Stimulated activated CD4-positive, alpha-beta T cell treated with anti-CD3 and anti-CD28 coated beads, Interleukin-4, amount 100 ng/mL, for 48 hours (primary cell): ENCODE data around the gene CAMKV.
A peak's percentile ranks its signal among the peaks of the same experiment; 100 is the strongest.

Source experiments
- DNase-seq, 2 donors: peaks; one replicate each; pipeline ENCODE4 v3.0.0-alpha.2; 2020; ENCODE audit warnings: low read depth in 2 of 2

The CAMKV gene

DNA sequence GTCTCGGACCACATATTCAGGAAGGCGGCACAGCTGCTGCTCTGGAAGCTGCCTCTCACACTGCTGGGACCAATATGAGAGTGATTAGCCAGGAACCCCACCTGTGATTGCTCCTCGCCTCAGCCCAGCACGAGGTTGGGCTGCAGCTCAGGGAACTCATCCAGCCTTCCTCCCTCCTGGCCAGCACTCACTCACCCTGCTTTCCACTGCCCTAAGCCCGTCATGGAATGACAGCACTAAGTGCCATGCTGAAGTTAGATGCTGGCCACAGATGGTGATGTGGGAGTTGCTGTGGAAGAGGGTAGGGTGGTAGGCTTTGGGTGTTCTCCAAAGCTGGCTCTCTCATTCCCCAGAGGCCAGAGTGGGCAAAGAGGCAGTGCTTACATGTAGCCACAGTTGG is 26.6 kb upstream of the CAMKV start:
- no peak for DNase-seq

DNA sequence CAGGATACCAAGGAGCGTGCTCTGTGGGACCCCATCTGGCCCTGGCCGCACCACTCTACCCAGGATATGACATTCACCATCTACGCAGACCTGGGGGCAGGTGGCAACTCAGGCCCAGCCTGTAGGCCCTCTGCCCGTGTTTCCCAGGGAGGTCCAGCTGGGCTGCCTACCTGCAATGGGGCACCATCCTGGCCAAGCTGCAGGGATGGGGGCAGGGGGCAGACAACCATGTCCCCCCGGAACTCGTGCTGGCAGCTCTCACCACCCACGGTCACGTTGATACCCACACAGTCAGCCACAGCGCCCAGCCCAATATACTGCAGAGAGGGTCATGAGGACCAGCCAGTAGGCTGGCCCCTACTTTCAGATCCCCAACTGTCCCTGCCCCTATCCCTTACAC is 26.1 kb upstream of the CAMKV start:
- DNase-seq = no peak

DNA sequence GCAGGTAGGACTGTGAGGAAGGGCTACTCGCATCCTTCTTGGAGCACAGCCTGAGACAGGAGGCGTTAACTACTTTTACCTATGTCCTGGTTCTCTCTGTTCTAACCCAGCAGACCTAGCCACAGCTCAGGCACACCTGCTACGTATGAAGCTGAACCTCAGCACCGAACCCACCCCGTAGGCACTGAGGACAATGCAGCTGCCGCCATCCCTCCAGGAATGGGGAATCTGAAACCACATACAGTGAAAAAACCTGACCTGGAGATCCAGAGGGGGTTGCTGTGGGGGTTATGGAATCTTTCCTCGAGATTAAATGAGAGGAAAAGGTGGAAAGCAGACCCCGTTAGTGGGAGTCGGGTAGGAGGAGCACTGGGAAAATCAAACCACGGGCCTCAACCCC is 19.6 kb upstream of the CAMKV start:
- no peak for DNase-seq

DNA sequence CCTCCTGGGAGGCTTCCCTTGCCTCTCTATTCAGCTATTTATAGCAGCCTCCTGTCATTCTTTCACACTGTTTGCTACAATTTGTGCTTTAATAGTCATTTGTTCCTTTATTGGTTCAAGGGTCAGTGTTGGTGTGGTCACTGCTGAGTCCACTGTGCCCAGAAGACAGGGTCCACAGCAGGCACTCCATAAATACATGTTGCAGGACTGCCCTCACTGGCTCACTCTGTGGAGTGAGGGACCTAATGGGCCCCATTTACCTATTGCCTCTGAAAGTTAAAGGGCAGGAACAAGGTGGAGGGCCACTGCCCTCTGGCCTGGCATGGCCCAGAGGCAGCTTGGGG is 17.2 kb upstream of the CAMKV start:
- DNase-seq = no peak

DNA sequence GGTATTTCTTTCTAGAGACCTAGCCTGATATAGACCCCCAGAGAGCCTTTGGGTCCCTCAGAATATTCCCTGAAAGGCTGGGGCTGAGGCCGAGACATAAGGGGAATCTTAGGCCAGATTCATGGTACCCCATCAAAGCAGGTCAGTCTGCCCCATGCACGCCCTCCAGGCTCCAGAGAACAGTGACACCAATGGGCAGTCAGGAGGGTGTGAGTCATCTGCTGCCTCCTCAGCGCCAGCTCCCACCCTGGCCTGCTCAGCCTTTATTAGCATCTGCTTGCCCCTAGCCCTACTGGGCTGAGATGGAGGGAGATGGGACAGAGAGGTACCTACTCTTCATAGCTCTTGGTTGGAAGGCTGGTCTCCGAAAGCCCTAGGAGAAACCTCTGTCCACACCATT is 14.3 kb upstream of the CAMKV start:
- DNase-seq = no peak

DNA sequence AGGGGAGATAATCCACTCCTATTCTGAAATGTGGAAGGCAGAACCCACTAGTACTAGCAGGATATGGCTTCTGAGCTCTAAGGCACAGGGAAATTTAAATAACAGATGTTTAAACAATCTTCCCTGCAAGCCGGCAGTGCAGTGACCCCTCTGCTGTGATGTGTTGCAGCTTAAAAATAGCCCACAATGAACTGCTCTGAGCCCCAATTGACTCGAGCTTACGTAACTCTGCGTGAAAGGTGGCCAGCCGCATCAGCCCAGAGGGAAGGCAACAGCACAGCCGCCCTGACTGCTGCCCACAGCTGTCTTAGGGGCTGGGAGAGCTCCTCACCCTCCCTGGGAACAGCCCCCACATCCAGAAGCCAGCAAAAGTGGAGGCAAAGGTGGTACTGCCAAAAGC is 12.5 kb upstream of the CAMKV start:
- DNase-seq = no peak

DNA sequence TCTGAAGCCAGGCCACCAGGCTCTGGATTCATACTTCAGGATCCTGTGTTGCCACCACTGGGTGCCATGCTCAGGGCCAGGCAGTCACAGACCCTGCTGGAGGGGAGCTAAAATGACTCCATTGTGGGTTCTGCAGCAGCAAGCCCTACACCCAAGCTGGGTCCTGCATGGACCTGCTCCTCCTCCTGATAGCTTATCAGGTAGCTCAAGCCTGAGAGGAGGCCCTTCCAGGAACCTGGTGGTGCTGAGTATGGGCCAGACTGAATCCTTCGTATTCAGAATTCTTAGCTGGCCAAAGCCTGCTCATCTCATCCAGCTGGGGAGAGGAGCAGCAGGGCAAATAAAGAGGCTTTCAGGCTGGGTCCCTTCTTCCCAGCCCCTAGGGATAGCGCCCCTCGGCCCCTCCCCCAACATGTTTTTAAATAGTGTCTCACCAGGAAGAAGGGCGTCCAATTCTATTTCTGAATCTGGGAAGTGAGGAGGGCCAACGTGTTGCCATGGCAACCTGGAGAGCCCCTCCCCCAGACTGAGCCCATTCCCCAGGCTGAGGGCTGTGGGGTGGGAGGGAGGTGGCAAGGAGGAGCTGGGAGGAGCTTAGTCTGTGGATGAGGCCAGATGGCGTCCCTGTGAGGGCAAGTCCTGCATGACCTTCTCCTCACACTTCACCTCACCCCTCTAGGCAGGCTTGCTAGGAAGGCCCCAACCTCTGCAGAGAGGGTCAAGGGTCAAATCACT is 11.0 kb upstream of the CAMKV start:
- no peak for DNase-seq

DNA sequence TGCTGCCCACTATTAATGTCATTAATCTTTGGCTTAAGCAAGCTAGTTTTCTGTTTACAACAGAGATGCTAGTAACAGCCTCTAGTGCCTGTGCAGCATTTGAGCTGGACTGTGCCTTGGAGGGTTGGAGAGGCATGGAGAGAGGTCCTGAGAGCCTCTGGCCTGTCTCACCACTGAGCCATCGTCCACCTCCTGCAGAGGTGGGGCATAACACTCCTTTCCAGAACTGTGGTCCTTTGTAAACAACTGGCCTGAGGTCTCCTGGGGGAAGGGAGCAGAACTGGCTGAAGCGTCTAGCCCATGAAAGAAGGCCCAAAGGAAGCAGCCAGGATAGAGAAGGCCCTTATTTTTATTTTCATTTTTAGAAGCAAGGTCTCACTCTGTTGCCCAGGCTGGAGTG is 10.0 kb upstream of the CAMKV start:
- no peak for DNase-seq

DNA sequence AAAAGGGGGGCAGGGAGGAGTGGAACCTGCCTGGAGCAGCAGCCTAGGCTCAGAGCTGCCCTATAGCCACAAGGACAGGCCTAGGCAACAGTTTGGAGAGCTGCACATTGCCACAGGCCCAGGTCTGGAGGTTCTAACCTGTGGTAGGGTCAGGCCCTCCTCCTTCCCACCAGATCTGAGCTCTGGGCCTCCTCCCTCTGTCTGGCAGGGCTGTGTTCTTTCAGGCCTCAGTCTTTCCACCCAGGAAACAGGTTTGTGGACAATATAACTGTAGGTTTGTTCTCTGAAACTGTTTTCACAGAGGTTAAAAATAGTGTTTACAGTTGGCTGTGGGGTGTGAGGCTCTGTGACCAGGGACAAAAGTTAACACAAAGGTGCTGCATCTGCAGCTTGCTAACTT is 9.0 kb upstream of the CAMKV start:
- DNase-seq = no peak

DNA sequence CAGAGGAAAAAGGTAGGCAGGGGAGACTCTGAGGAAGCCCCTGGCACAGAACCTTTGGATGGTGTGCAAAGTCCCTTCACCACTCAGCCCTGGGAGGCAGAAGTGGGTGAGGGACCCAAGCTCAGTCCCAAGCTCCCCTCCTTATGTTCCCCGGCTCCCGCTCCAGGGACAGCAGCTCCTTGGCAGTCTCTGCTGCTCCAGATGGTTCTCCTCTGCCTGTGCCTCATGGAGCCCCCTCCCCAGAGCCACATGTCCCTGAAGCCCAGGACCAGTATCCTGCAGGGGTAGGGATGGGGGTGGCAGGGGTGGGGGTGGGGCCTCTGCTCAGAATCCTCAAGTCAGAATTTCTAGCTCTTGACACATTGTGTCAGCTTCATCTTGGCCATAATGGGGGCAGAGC is 8.0 kb upstream of the CAMKV start:
- DNase-seq = no peak

DNA sequence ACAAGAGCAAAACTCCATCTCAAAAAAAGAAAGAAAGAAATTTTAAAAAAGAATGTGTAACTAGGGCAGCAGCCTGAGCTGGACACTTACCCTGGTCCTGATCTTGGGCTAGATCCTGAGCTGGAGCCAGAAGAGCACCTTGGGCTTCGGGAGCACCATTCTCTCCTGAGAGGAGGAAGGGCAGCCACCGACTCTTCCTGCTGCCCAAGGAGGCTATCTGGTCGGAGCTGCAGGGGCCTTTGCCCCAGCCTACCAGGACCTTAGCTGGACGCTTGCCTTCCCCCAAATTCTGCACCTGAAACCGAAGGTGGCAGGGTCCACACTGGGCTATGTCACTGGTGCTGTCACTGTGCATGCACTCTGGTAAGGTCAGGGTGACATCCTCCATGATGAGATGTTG is 6.9 kb upstream of the CAMKV start:
- no peak for DNase-seq

DNA sequence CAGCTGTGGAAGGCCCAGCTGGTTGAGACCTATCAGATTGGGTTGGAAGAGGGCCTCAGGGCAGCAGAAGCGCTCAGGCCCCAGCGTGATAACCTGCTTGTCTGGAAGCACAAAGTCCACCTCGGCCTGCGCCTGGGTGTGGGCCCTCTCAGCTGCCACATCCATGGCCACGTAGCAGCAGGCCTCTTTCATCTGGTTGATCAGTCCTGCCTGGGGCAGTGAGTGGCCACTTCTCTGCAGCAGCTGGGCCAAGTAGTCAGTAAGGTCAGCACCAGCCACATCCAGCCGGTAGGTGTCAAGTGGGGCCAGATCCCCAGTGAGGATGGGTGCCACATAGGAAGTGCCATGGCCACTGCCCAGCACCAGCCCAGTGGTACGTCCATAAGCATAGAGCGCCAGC is 3.9 kb upstream of the CAMKV start:
- no peak for DNase-seq

DNA sequence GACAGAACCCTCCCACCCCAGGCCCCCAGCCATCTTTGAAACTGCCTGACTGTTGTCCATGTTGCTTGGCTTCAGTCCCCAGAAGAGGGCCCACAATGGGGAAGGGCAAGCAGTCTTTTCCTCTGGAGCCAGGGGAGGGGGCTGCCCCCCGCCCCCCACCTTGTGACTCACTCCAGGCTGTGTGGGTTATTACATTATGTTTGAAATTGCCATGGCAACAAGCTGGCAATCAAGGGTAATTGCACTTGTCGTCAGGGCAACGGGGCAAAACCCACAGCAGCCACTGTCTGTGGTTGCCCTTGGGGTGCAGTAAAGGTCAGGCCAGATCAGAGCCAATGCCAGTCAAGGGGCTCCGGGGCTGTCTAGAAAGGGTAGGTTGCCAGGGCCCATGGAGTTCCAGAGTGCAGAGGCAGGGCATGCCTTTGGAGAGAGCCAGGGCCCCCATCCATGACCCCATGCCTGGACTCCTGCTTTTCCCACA is 3.1 kb upstream of the CAMKV start:
- DNase-seq = peak in 1 of 2 donors; percentile 8

DNA sequence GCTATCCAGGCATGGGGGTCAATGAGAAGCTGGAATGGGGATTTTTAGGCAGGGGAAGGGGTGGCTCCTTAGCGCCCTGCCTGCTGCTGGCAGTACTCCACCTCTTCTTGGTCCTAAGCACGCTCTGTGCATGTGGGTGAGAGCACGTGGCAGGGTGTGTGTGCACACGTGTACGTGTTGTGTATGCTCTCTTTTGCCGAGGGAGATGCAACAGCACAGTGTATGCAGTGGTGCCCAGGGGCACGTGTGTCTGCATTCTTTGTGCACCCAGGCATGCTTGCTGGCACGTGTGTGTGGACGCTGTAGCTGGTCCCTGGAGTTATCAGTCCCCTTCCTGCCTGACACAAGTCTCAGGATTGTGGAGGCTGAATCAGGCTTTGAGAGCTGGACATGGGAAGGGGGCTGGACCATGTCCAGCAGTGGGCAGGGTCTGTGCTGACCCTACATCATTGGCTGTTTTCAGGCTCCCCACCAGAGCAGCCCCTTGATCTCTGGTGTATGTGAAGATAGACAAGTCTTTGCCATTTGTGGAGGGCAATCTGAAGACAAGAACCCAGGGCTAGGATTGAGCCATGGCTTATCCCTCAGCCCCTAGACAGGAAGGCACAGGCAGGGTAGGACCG is 1.9 kb upstream of the CAMKV start:
- no peak for DNase-seq

DNA sequence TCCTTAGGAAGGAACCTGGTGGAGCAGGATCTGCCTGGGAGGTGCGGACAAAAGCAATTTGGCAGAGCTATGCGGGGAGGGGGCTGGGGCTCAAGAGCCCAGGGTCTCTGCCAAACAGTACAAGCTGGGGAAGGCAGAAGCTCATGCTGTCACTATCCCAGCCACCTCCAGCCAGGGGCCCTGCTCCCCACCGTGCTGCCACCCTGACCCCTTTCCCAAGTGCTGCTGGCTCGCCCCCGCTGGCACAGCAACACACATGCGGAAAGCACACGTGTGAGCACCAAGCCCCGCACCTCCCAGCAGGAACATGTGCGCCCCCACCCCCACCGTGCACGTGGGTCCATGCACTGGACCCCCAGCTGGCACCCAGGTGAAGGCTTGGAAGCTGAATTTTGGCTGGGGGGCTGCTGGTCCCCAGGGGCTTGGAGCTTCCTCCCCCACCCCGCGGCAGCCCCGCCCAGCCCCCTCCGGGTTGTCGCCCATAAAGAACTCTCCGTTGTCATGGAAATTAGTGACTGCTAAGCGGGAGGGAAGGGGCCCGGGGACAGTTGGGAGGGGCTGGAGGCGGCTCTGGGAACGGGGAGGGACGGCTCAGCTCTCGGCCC is 742 bp downstream of the CAMKV start:
- DNase-seq = no peak

DNA sequence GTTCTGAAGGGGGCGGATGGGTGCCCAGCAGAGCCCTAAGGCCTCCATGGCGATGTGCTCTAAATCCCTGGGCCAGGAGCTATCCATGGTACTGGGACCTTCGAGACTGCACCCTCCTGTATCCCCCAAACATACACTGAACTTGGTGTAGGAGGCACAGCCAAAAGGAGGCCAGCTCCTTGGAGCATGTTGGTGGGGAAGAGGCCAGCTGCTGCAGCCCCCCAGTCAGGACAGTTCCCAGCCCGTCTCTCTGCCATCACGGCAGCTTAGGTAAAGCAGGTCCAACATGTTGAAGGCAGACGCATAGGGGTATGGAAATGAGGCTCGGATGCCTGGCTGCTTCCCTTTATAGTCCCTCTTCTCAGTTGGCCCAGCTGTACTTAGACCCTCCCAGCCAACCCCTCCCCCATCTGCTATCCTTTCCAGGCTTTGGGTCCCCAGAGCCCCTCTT is 1.8 kb downstream of the CAMKV start:
- DNase-seq = peak in 1 of 2 donors; percentile 14

DNA sequence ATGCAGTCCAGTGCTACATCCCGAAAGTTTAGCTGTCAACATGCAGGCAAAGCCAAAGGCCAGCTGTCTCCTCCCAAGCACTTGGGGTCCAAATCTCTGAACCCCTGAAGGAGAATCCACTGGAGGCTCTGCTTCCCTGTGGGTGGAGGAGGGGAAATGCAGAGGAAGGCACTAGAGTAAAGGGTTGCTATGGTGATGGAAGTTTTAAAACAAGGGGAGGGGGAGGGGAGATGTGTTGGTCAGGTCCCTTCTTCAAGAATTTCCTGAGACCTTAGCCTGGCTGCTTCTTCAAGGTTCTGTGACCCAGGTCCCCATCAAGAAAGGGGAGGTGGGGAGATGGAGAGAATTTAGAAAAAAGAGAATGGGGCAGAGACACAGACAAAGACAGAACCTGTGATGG is 2.3 kb downstream of the CAMKV start:
- DNase-seq = no peak

DNA sequence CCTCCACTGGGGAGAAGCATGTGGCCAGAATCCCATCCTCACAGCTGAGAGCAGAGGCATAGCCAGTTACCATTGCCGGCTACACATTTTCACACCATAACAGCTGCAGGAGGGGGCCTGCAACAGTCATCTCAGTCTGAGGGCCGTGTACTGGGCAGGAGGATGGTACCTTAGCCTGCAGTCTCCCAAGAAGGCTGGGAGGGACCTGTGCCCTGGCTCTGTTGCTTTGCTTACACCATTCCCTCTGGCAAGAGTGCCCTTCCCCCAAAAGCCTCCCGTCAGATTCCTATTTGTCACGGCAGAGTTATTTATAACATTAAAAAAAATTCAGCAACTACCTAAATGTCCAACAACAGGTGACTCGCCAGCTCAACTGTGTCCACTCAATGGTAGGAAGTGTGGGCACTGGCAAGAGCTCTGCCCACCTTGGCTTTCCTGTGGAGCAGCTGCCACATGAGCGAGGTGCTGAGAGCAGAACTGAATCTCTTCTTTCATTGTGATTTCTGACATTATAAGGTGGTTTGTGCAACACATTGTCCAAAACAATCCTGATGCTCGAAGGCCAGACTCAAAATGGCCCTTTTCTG is 4.4 kb downstream of the CAMKV start:
- no peak for DNase-seq

DNA sequence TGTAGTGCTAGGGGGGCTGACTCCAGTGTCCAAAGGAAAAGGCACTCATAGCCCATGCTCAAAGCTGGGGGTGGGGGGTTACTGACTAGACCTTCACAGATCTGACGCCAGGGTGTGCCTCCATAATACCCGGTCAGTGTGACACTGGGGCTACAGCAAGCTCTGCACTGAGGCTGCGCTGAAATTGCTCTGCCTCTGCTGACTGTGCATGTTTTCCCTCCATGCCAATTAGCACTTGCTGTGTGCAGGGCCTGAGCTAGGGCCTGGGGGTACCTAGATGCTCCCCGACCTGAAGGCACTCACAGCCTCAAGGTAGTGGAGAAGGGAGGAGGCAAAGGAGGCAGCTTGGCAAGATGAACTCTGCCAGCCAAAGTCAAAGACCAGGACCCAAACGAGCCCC is 5.2 kb downstream of the CAMKV start:
- DNase-seq = no peak

DNA sequence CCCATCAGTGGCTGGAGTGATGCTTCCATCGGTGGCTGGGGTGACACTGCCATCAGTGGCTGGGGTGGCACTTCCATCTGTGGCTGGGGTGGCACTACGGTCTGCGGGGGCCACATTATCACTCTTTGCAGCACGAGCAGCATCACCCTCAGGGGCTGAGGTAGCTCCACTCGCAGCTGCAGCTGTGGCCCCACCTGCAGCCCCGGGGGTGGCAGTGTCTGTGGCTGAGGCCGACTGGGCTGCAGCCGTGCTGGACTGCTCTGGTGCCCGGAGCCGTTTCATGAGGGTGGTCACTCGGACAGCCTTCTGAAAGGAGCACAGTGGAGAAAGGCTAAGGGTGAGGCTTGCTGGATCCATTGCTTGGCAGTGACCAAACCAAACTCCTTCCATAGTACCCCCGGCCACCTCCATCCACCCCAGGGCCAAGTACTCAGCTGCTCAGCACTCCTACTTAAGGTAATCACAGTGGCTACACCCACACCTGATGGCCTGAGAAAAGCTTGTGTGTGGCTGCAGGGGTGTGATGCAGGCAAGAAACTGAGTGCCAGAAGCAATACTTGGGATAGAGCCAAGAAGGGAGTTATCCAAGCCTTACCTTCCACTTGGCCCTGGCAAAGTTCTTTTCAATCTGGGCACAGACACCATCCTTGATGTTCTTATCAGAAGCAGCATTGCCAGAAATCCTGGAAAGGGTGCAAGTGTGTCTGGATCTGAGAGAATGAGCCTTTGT is 10.0 kb downstream of the CAMKV start:
- no peak for DNase-seq

DNA sequence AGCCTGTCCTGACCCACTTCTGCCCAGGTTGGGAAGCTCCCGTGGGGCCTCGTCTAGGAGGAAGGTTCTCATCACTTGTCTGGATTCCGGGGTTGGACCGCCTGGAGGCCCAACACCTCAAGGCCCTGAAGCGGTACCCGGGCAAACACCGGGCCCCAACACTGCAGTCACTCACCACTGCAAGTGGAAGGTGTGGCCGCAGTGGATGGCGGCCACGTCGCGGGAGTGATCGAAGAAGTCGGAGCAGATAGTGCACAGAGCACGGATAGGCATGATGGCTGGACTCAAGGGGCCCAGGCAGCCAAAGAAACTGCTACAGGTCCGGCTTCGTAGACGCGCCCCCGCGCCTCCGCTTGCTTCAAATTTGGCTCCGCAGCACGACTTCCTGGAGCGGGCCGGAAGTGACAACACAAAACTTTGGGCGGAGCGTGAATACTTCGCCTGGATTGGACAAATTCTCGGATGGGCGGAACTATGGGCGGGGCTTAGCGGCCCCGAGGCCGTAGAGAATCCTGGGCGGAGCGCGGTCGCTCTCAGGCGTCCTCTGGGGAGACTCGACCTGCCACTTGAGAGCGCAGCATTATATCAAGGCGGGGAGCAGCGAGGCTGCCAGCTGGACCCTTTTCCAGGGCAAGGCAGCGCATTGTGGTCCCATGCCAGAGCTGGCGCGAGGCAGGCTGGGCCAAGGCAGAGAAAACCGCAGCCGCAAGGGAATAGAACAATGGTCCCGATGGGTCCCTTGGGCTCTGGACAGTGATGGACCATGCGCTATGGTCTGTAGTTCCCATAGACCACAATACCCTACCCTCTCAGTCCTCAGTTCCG is 13.3 kb downstream of the CAMKV start, which contains the start of gene TRAIP:
TSS of gene TRAIP (minus strand) at position 384 of the 825 bp plus-strand sequence. CDS start at position 273, 111 bp downstream.
- DNase-seq = peak; percentile 90 to 92
